Neural crest cell (in vitro differentiated cells): ENCODE data around the gene SH3TC1. TPM values are rescaled to one million over a fixed set of nuclear protein-coding genes. Genes with fewer than 3 reads are reported as not detected.
A peak's percentile ranks its signal among the peaks of the same experiment; 100 is the strongest.

Experiments used
- DNase-seq: peaks from one replicate; pipeline ENCODE4 v3.0.0; 2021; ENCODE audit warnings: low read depth, mixed read lengths, low spot score
- H3K27ac Mint-ChIP-seq: one replicate; pipeline ENCODE4 v1.8.0; 2021; ENCODE audit warnings: mild to moderate bottlenecking, mixed read lengths; ENCODE audit not compliant: unreplicated experiment
- H3K27me3 Mint-ChIP-seq: 2 replicates; pipeline ENCODE4 v1.8.0; 2021; ENCODE audit warnings: low read depth, mild to moderate bottlenecking, mixed read lengths
- H3K36me3 Mint-ChIP-seq: 2 replicates; pipeline ENCODE4 v1.8.0; 2021; ENCODE audit warnings: low read depth, mild to moderate bottlenecking, mixed read lengths
- H3K4me1 Mint-ChIP-seq: 2 replicates; pipeline ENCODE4 v1.8.0; 2021; ENCODE audit warnings: mixed read lengths
- H3K4me3 Mint-ChIP-seq: one replicate; pipeline ENCODE4 v1.8.0; 2021; ENCODE audit warnings: mild to moderate bottlenecking, mixed read lengths
- H3K9me3 Mint-ChIP-seq: 2 replicates; pipeline ENCODE4 v1.8.0; 2021; ENCODE audit warnings: mixed read lengths
- total RNA-seq: library from RNA; stranded (reverse); gene quantifications from 2 replicates; pipeline ENCODE4 v1.2.1, GENCODE V29; 2021
- TF ChIP-seq, protein P1 (sequence below): fragments of 200-600 bp; sonication (generic); conservative IDR thresholded peaks from 2 replicates; pipeline ENCODE4 v1.5.0; 2021; ENCODE audit warnings: antibody characterized with exemption, mild to moderate bottlenecking

The SH3TC1 gene
- total RNA-seq, 1 donor from 2014 or later = 2.7 TPM

DNA sequence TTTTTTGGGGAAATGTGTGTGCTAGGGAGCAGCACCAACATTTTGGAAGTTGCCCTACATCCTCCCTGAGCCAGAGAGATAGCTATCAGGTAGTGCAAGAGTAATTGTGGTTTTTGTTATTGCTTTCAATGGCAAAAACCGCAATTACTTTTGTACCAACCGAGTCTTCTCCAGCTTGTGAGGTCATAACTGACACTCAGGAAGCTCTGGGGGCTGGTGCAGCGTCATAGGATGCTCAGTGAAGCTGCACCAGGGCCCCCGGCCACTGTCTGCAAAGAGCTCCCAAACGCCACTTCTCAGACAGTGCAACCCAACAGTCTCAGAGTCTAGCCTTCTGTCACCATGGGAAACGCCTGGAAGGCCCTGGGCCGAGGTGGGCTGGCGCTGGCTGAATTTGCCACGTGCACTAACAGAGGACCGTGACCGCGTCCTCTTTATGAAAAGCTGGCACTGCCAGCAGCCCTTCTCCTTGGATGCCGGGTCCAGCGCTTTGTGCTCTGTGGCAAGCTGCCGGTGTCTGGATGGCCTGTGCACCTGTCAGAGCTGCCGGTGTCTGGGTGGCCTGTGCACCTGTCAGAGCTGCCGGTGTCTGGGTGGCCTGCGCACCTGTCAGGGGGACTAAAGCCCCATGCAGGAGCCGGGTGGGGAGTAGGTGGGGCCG lies 19.4 kb downstream of the SH3TC1 start:
- no peak for DNase-seq
- Mint-ChIP-seq H3K36me3 (no peaks in the 10 kb centered on the region), H3K9me3 (no peaks in the 10 kb centered on the region), H3K27ac (no peak overlapping the region), H3K4me3 (no peak overlapping the region), H3K27me3 (no peaks in the 10 kb centered on the region), H3K4me1 (peaks cover 19% of the 10 kb centered on the region)
- TF ChIP-seq, protein P1, sequence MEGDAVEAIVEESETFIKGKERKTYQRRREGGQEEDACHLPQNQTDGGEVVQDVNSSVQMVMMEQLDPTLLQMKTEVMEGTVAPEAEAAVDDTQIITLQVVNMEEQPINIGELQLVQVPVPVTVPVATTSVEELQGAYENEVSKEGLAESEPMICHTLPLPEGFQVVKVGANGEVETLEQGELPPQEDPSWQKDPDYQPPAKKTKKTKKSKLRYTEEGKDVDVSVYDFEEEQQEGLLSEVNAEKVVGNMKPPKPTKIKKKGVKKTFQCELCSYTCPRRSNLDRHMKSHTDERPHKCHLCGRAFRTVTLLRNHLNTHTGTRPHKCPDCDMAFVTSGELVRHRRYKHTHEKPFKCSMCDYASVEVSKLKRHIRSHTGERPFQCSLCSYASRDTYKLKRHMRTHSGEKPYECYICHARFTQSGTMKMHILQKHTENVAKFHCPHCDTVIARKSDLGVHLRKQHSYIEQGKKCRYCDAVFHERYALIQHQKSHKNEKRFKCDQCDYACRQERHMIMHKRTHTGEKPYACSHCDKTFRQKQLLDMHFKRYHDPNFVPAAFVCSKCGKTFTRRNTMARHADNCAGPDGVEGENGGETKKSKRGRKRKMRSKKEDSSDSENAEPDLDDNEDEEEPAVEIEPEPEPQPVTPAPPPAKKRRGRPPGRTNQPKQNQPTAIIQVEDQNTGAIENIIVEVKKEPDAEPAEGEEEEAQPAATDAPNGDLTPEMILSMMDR = no peak

DNA sequence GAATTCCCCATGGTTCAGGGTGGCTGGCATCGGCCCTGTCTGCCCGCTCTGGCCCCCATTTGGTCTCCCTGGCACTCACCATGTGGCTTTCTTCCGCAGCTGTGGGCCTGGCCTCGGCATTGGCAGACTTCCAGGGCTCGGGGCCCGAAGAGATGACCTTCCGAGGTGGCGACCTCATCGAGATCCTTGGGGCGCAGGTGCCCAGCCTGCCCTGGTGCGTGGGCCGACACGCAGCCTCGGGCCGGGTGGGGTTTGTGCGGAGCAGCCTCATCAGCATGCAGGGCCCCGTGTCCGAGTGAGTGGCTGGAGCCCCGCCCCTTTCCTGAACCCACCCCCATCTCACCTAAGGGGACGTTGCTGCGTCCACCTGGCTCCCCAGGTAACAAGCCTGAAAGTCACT lies 20.1 kb downstream of the SH3TC1 start:
- Mint-ChIP-seq H3K4me3 (no peak overlapping the region), H3K27me3 (no peaks in the 10 kb centered on the region), H3K36me3 (no peaks in the 10 kb centered on the region), H3K4me1 (peaks cover 23% of the 10 kb centered on the region), H3K9me3 (no peaks in the 10 kb centered on the region), H3K27ac (no peak overlapping the region)
- DNase-seq = no peak
- TF ChIP-seq, protein P1 = no peak

DNA sequence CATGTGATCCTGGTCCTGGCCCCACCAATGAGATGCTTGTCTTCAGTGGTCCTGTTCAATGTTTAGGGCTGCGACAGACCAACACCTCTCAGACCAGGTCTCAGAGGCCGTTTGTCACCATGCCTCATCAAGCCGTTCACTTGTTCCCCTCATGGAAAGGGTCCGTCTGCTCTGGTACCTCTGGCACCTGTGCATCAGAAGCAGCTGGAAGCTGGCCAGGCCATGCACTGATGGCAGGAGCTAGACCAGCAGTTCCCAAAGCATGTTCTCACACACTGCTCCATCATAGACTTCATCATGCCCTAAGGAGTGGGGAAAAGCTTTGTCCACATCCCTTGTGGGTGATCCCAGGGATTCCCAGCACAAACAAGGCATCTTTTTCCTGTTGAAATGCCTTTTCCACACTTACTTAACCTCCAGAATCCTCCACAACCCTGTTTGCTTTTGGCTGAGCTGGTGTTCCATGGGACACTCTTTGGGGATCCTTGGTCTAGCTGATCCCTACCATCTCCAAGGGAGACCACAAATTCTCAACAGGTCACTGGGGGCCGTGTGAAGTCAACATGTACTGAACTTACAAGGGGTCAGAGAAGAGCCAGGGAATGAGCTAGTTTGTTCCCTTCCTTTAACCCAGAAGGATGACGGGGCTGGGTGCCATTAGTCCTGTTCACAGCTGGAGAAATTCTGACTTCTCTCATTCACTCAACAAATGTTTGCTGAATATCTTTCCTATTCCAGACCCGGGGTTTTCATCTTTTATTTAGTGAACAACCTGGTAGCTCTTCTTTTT lies 21.8 kb downstream of the SH3TC1 start:
- Mint-ChIP-seq H3K27ac (no peak overlapping the region), H3K4me3 (no peak overlapping the region), H3K27me3 (no peaks in the 10 kb centered on the region), H3K9me3 (no peaks in the 10 kb centered on the region), H3K36me3 (no peaks in the 10 kb centered on the region), H3K4me1 (peaks cover 29% of the 10 kb centered on the region)
- TF ChIP-seq, protein P1 = no peak
- no peak for DNase-seq

DNA sequence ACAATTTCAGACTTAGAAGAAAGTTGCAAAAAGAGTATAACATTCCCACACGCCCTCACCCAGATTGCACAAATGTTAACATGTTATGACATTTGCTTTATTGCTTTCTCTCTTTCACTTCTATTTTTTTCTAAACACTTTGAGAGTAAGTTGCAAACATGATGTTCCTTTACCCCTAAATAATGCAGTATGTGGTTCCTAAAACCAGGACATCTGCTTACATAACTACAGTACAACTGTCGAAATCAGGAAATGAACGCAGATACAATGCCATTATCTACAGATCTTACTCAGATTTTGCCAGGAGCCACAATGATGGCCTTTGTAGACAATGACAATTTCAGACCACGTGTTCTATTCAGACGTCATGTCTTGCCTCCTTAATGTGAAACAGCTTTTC lies 22.4 kb downstream of the SH3TC1 start:
- TF ChIP-seq, protein P1 = no peak
- DNase-seq = no peak
- Mint-ChIP-seq H3K27me3 (no peaks in the 10 kb centered on the region), H3K9me3 (no peaks in the 10 kb centered on the region), H3K4me3 (no peak overlapping the region), H3K27ac (peak overlapping the region; percentile 48), H3K36me3 (no peaks in the 10 kb centered on the region), H3K4me1 (peaks cover 35% of the 10 kb centered on the region)

DNA sequence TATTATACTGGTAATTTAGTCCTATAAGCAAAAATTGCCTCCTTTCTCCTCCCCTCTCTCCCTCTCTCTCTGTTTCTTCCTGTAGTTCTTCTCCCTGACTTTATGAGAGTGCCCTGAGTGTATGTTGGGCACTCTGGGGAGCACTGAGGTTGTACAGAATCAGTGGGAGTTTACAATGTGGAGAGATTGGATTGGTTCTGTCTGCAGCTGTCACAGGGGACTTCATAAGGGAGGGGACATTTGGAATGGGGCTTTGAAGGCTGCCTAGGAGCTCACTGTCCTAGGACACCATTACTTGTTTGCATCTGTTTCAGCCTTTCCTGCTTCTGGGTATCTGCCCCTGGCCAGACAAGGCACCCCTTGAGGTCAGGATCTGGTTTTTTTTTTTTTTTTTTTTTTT lies 22.9 kb downstream of the SH3TC1 start:
- no peaks in the 10 kb centered on the region for H3K27me3 Mint-ChIP-seq
- H3K9me3 Mint-ChIP-seq = no peaks in the 10 kb centered on the region
- peak overlapping the region; percentile 48 for H3K27ac Mint-ChIP-seq
- no peak overlapping the region for H3K4me3 Mint-ChIP-seq
- peaks cover 37% of the 10 kb centered on the region for H3K4me1 Mint-ChIP-seq
- no peaks in the 10 kb centered on the region for H3K36me3 Mint-ChIP-seq
- TF ChIP-seq, protein P1 = no peak
- DNase-seq = no peak
